ENCODE data around the gene RCSD1. TPM values are rescaled to one million over a fixed set of nuclear protein-coding genes. Genes with fewer than 3 reads are reported as not detected.

Gene RCSD1
- total and polyA plus RNA-seq, 2 donors from 2014 or later, result 3.9 to 18.3 TPM

GRCh38 chr1:167705250-167705649 lies 75.2 kb downstream of the RCSD1 start:
- TF ChIP-seq CTCF (IDR thresholded peaks at IDR 0.05; ENCODE audit: borderline replicate concordance, extremely low read depth, insufficient read depth), result no peak
- no peak for FAIRE-seq
- no peaks in the 10 kb centered on the region for H3K36me3 ChIP-seq (ENCODE audit: control insufficient read depth in 2 of 3, insufficient read depth in 3 of 3, low read length in 3 of 3)
- H3K27ac ChIP-seq (ENCODE audit: low read depth in 2 of 2, low read length in 2 of 2), result no peak overlapping the region
- H3K4me3 ChIP-seq (ENCODE audit: low read length in 3 of 3), result no peak overlapping the region
- no peaks in the 10 kb centered on the region for H3K9me3 ChIP-seq (ENCODE audit: control insufficient read depth in 2 of 3, insufficient read depth in 1 of 3, low read length in 3 of 3)
- H3K27me3 ChIP-seq (ENCODE audit: control insufficient read depth, insufficient read depth, low read length), result no peaks in the 10 kb centered on the region
- intact Hi-C loops (cut with DNase I), result no loop called here
- H3K4me1 ChIP-seq (ENCODE audit: control insufficient read depth in 2 of 3, insufficient read depth in 2 of 3, low read depth in 1 of 3, low read length in 3 of 3), result no peaks in the 10 kb centered on the region
- peak in 1 of 5 donors; percentile 7 for DNase-seq
- no peak overlapping the region for H3K9ac ChIP-seq (ENCODE audit: low read length in 3 of 3)

- Histone ChIP-seq H3K27ac (ENCODE audit: low read depth in 2 of 2, low read length in 2 of 2) (no peak overlapping the region), H3K27me3 (ENCODE audit: control insufficient read depth, insufficient read depth, low read length) (no peaks in the 10 kb centered on the region), H3K4me1 (ENCODE audit: control insufficient read depth in 2 of 3, insufficient read depth in 2 of 3, low read depth in 1 of 3, low read length in 3 of 3) (no peaks in the 10 kb centered on the region), H3K9me3 (ENCODE audit: control insufficient read depth in 2 of 3, insufficient read depth in 1 of 3, low read length in 3 of 3) (no peaks in the 10 kb centered on the region), H3K9ac (ENCODE audit: low read length in 3 of 3) (no peak overlapping the region), H3K4me3 (ENCODE audit: low read length in 3 of 3) (no peak overlapping the region), H3K36me3 (ENCODE audit: control insufficient read depth in 2 of 3, insufficient read depth in 3 of 3, low read length in 3 of 3) (no peaks in the 10 kb centered on the region)
- TF ChIP-seq CTCF (IDR thresholded peaks at IDR 0.05; ENCODE audit: borderline replicate concordance, extremely low read depth, insufficient read depth), result no peak
- DNase-seq (peak in 1 of 5 donors; percentile 4), FAIRE-seq (no peak)
- intact Hi-C loops (cut with DNase I), result no loop called here
Observed at GRCh38 chr1:167706363-167706762, 76.3 kb downstream of the RCSD1 start.

- FAIRE-seq, result no peak
- Histone ChIP-seq H3K27me3 (ENCODE audit: control insufficient read depth, insufficient read depth, low read length) (no peaks in the 10 kb centered on the region), H3K4me3 (ENCODE audit: low read length in 3 of 3) (no peak overlapping the region), H3K4me1 (ENCODE audit: control insufficient read depth in 2 of 3, insufficient read depth in 2 of 3, low read depth in 1 of 3, low read length in 3 of 3) (no peaks in the 10 kb centered on the region), H3K9me3 (ENCODE audit: control insufficient read depth in 2 of 3, insufficient read depth in 1 of 3, low read length in 3 of 3) (no peaks in the 10 kb centered on the region), H3K36me3 (ENCODE audit: control insufficient read depth in 2 of 3, insufficient read depth in 3 of 3, low read length in 3 of 3) (no peaks in the 10 kb centered on the region), H3K27ac (ENCODE audit: low read depth in 2 of 2, low read length in 2 of 2) (no peak overlapping the region), H3K9ac (ENCODE audit: low read length in 3 of 3) (no peak overlapping the region)
- intact Hi-C loops (cut with DNase I), result no loop called here
- DNase-seq, result peak in 3 of 5 donors; percentile 8 to 17 (median 14)
- TF ChIP-seq CTCF (IDR thresholded peaks at IDR 0.05; ENCODE audit: borderline replicate concordance, extremely low read depth, insufficient read depth), result no peak
Observed at GRCh38 chr1:167706931-167707877, 77.2 kb downstream of the RCSD1 start.

Measured in kidney (tissue), 14 donors.